CD1c-positive myeloid dendritic cell (primary cell): ENCODE data around the gene OST4.
A peak's percentile ranks its signal among the peaks of the same experiment; 100 is the strongest.

Experiments
- DNase-seq: peaks from one replicate; pipeline ENCODE4 v3.0.0-alpha.2; 2016; ENCODE audit errors: extremely low spot score

Gene OST4

DNA sequence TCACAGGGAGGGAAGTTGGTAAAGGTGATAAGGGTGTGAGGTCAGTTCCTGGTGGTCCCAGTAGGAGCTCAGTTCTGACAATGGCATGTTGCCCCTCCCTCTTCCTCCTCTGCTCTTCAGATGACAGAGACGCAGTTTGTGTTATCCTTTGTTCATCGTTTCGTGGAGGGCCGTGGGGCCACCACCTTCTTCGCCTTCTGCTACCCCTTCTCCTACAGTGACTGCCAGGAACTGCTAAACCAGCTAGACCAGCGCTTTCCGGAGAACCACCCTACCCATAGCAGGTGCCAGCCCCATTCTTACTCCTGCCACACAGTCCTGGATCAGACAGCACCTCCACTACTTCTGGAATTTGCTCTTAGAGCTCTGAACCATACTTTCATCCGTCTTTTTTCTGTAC lies 17.7 kb downstream of the OST4 start:
- DNase-seq: no peak

DNA sequence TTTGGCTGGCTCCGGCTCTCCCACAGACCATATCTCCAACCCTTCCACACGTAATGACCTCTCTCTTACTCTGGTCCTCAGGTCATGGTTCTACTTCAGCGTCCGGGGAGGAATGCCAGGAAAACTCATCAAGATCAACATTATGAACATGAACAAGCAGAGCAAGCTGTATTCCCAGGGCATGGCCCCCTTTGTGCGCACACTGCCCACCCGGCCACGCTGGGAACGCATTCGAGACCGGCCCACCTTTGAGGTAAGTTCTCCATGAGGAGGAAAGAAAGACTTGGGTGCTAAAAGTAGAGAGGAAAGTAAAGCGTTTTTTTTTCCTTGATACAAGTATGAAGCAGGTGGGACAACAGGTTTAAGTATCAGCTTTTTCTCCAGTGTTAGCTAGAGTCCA lies 18.1 kb downstream of the OST4 start:
- no peak for DNase-seq

DNA sequence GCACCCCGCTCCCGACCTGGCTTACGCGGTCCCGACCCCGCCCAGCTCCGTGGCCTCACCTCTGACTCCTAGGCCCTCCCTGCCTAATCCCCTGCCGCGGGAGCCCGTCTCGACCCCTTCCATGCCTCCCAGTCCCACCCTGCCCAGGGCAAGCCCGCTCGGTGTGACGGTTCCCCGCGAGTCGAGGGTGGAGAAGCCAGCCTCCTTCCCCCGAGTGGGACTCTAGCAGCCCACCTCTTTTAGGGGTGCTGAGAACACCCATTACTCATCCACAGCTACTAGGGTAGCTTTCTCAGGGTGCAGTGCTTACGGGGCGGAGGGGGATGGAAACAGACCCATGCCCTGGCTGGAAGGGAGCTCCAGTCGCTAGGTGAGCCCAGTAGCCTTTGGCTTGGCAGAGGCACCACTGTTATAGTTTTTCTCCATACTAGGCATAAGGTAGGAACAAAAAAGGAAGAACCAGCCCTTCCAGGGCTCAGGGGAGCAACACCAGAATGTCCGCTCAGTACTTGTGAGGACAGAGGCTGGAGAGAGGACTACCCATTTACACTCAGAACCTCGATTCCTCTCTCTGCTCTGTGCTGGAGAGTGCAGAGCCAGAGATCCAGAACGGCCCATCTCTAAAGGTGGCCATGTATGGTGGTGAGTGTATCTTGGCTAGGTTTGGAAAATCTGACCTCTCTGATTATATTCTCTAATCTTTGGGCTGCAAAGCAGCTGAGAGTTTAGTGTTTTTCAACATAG lies 19.4 kb downstream of the OST4 start:
- peak; percentile 6 for DNase-seq

- peak; percentile 96 for DNase-seq
These were observed 20.2 kb downstream of the OST4 start, which contains the start of gene AGBL5 for GRCh38 chr2:27050996-27051901. TSS of gene AGBL5 (plus strand) at chr2:27051668. CDS start at chr2:27052959, 1,291 bp downstream.

DNA sequence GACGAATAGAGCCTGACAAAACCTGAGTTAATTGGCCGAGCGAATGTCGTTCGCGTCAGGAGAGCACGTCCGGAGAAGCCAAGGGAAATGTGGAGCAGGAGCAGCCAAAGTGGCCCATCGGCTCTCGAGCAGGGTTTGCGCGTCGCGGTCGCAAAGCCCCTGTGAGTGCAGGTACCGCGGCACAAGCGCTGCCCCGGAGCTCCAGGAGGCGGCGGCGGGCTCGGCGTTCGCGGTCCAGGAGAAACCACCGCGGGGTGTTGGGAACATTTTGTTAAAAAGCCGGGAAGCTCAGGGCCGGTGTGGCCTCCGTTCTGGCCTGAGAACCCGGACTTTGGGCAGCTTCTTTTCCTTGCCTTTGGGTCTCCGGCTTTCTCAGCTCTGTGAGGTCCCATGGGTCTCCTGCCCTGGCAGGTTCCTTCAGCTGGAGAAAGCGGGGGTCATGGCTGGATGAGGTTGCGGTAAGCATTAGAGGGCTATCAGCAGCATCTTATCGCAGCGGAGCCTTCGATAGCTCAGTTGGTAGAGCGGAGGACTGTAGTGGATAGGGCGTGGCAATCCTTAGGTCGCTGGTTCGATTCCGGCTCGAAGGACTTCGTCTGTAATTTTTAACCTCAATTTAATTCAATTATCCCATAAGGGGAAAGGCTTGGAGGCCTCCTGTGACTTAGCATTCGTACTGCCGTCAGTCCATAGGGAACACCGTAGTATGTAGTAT lies 21.0 kb downstream of the OST4 start:
- peak; percentile 94 for DNase-seq

DNA sequence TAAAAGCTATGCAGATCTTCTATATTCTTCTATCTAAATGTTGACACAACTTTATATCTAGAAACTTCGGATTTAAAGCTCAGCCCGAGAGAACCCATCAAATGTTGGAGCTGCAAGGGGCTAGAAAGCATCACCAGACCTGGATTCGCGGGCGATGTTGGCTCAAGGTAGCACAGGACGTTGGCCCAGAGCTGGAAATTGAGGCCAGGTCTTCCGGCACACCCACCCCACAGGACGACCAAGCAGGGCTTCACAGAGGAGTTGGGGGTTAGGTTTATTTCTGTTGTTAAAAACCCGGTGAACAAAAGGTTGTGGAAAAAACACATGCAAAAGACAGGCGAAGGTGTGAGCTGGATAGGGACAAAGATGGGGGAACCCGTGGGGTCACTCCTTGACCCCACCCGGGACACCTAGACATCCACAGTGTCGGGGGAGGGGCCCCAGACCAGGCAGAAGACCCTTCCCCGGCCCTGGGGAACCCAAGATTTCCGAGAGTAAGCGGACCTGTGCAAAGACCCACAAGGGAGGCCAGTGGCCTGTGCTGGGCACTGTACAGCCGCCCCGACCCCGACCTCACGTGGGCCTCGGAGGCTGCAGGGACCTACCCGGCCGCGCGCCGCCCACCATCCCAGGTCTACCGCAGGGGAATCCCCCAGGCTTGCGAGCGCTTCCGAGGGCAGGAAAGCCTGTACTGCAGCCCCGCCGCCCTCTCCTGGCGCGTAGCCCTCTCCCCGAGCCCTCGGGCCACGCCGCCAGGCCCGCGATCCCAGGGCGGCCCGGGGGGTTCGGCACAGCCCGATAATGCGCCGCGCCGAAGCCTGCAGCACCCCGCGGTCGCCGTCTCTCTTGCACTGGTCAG lies 21.8 kb downstream of the OST4 start:
- DNase-seq: peak; percentile 58

DNA sequence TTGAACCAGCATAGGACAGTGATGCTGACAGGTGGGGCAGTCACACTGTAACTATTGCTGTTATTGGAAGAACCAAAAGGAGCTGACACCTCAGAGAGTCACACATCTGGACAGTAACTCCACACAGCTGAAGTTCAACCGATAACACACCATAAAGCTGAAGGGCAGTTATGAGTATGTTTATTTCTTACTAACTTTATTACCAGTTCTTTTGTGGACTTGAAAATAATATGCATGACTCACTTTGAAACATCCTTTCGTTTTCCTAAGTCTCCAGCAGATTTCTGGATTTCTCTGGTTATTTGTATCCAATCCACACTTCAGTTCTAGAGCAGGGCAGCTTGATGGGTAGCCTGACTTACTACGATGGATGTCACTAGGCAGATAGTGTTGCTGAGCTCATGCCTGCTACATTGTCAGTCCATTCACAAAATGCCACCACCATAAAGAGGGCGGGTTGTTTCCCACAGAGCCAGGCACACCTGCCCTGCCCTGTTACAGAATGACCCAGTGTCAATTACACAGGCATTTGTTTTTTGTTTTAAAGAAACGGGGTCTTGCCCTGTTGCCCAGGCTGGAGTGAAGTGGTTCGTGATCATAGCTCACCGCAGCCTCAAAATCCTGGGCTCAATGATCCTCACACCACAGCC lies 28.3 kb downstream of the OST4 start:
- DNase-seq: no peak

- DNase-seq: no peak
These were observed 29.2 kb downstream of the OST4 start for GRCh38 chr2:27042159-27042661.

DNA sequence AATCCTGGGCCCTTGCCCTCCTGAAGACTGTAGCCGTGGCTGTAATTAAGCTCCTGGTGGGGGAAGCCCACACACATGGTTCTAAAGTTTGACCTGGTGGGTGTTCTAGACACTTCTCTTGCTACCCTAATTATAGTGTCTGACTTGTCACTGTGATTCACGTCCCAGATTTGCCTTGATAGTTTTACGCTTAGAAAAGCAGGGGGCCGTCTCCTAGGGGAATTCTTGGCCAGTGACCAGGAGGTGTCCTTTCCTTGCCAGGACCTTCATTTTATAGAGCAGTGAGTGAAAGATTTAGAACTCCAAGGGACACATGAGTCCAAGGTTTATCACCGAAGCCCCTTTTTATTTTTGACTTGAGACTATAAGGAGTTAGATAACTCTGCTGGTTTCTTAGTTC lies 29.7 kb downstream of the OST4 start:
- DNase-seq: no peak

DNA sequence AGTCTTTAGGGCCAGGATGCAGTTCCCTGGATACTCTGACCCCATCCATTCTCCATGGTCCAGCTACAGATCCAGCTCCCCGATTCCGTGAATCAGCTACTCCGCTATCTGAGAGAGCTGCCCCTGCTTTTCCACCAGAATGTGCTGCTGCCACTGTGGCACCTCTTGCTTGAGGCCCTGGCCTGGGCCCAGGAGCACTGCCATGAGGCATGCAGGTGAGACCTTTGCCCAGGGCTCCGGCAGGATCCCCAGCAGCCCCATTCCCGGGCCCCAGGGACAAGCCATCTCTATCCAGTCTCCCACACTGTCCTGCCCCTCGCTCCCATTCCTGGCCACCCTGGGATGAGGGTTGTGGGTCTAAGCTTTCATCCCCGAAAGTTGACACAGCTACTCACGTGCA lies 31.2 kb downstream of the OST4 start:
- DNase-seq: no peak

GRCh38 chr2:27039871-27040270 lies 31.6 kb downstream of the OST4 start:
- DNase-seq: no peak

GRCh38 chr2:27039426-27039825 lies 32.0 kb downstream of the OST4 start:
- no peak for DNase-seq

DNA sequence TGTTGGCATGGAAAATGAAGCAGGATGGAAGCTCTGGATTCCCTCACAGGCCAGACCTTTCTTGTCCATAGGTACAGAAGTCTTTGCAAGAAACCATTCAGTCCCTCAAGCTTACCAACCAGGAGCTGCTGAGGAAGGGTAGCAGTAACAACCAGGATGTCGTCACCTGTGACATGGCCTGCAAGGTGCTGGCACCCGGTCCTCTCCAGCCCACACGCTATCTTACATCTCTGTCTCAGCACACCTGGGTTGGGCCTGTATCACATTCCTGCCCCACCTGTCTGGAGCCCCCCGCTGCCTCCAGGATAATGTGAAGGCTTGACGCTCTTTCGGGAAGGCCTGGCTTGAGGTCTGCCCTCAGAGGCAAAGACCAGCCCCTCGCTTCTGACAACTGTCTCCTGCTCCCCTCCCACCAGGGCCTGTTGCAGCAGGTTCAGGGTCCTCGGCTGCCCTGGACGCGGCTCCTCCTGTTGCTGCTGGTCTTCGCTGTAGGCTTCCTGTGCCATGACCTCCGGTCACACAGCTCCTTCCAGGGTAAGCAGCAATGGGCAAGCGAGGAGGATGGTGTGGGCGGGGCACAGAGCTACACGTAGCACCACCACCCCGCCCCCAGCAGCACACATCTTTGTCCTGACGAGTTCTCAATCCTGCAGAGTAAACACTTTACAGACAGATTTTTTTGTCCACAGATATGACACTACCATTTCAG lies 32.7 kb downstream of the OST4 start:
- no peak for DNase-seq

DNA sequence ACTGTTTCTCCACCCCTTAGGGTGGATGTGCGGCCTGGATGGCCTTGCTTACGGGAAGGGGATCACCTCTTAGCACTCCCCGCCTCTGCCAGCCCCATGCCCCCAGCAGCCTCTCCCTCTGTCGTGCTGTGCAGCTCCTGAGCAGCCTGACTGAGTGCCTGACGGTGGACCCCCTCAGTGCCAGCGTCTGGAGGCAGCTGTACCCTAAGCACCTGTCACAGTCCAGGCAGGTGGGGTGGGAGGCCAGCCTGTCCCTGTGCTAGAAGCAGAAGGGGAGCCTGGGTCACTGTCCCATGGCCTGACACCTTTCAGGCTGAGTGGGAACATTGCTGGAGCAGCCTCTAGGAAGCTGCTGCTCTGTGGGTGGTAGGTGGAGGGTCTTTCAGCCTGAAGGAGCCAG lies 33.4 kb downstream of the OST4 start:
- no peak for DNase-seq

GRCh38 chr2:27033253-27033852 lies 38.1 kb downstream of the OST4 start:
- no peak for DNase-seq

GRCh38 chr2:27032495-27033252 lies 38.8 kb downstream of the OST4 start, which contains the start of gene TMEM214:
TSS of gene TMEM214 (plus strand) at chr2:27032965. CDS start at chr2:27033016, 51 bp downstream.
- DNase-seq: peak; percentile 89

GRCh38 chr2:27029051-27029450 lies 42.4 kb downstream of the OST4 start:
- DNase-seq: no peak

- DNase-seq: no peak
These were observed 44.2 kb downstream of the OST4 start for GRCh38 chr2:27027211-27027651.
